ENCODE measurements around the gene SHANK3. TPM values are rescaled to one million over a fixed set of nuclear protein-coding genes. Genes with fewer than 3 reads are reported as not detected.

The SHANK3 gene
- total and polyA plus RNA-seq, 2 of the 8 experiments (the other 6 are each of a cell fraction or from before 2014, with no cell fraction given): 1.5 to 6.0 TPM

- TF ChIP-seq KDM4A (IDR thresholded peaks at IDR 0.05; ENCODE audit: low read depth, low read length, severe bottlenecking) (no peak), POLR2A (IDR thresholded peaks at IDR 0.05; ENCODE audit: control extremely low read depth in 1 of 2, low read depth in 2 of 2, low read length in 2 of 2) (no peak)
These were observed 15.8 kb downstream of the SHANK3 start (continued) for GRCh38 chr22:50688448-50688847.
